ENCODE results near the gene CX3CR1.

CX3CR1 gene

DNA sequence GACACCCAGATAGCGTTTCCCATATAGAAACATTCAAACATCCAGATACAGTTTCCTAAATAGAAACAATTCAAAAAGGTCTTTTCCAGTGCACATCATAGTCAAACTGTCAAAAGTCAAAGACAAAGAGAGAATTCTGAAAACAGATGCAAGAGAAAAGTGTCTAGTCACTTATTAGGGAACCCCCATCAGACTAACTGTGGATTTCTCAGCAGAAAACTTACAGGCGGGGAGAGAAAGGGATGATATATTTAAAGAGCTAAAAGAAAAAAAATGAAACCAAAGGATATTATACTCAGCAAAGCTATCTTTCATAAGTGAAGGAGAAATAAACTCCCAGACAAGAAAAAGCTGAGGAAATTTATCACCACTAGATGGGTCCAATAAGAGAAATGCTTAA, 22.3 kb upstream of the CX3CR1 start:
- Histone ChIP-seq H3K4me3 (replicated peaks; ENCODE audit: insufficient read depth, low read length) (no peak overlapping the region), H3K27ac (replicated peaks) (no peak overlapping the region), H3K27me3 (ENCODE audit: insufficient read depth, poor library complexity, severe bottlenecking) (no peaks in the 10 kb centered on the region)
- TF ChIP-seq, protein P1, sequence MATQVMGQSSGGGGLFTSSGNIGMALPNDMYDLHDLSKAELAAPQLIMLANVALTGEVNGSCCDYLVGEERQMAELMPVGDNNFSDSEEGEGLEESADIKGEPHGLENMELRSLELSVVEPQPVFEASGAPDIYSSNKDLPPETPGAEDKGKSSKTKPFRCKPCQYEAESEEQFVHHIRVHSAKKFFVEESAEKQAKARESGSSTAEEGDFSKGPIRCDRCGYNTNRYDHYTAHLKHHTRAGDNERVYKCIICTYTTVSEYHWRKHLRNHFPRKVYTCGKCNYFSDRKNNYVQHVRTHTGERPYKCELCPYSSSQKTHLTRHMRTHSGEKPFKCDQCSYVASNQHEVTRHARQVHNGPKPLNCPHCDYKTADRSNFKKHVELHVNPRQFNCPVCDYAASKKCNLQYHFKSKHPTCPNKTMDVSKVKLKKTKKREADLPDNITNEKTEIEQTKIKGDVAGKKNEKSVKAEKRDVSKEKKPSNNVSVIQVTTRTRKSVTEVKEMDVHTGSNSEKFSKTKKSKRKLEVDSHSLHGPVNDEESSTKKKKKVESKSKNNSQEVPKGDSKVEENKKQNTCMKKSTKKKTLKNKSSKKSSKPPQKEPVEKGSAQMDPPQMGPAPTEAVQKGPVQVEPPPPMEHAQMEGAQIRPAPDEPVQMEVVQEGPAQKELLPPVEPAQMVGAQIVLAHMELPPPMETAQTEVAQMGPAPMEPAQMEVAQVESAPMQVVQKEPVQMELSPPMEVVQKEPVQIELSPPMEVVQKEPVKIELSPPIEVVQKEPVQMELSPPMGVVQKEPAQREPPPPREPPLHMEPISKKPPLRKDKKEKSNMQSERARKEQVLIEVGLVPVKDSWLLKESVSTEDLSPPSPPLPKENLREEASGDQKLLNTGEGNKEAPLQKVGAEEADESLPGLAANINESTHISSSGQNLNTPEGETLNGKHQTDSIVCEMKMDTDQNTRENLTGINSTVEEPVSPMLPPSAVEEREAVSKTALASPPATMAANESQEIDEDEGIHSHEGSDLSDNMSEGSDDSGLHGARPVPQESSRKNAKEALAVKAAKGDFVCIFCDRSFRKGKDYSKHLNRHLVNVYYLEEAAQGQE (IDR thresholded peaks at IDR 0.05; ENCODE audit: insufficient replicate concordance, low read depth): no peak
- TF ChIP-seq SPI1 (IDR thresholded peaks at IDR 0.05; ENCODE audit: borderline replicate concordance, low read depth) (no peak), POLR2AphosphoS5 (IDR thresholded peaks at IDR 0.05; ENCODE audit: low read depth) (no peak), GABPA (IDR thresholded peaks at IDR 0.05; ENCODE audit: low read depth) (no peak)
- TF ChIP-seq, protein P2, sequence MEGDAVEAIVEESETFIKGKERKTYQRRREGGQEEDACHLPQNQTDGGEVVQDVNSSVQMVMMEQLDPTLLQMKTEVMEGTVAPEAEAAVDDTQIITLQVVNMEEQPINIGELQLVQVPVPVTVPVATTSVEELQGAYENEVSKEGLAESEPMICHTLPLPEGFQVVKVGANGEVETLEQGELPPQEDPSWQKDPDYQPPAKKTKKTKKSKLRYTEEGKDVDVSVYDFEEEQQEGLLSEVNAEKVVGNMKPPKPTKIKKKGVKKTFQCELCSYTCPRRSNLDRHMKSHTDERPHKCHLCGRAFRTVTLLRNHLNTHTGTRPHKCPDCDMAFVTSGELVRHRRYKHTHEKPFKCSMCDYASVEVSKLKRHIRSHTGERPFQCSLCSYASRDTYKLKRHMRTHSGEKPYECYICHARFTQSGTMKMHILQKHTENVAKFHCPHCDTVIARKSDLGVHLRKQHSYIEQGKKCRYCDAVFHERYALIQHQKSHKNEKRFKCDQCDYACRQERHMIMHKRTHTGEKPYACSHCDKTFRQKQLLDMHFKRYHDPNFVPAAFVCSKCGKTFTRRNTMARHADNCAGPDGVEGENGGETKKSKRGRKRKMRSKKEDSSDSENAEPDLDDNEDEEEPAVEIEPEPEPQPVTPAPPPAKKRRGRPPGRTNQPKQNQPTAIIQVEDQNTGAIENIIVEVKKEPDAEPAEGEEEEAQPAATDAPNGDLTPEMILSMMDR (IDR thresholded peaks at IDR 0.05; ENCODE audit: insufficient read depth, low read length): no peak
- DNase-seq (ENCODE audit: low read depth in 1 of 2, low spot score in 1 of 2): no peak

GRCh38 chr3:39299279-39299678, 19.4 kb upstream of the CX3CR1 start:
- H3K27ac ChIP-seq (replicated peaks): no peak overlapping the region
- no peak overlapping the region for H3K4me3 ChIP-seq (replicated peaks; ENCODE audit: insufficient read depth, low read length)
- no peaks in the 10 kb centered on the region for H3K27me3 ChIP-seq (ENCODE audit: insufficient read depth, poor library complexity, severe bottlenecking)
- no peak for DNase-seq (ENCODE audit: low read depth in 1 of 2, low spot score in 1 of 2)
- TF ChIP-seq, protein P2 (IDR thresholded peaks at IDR 0.05; ENCODE audit: insufficient read depth, low read length): no peak
- TF ChIP-seq SPI1 (IDR thresholded peaks at IDR 0.05; ENCODE audit: borderline replicate concordance, low read depth): no peak
- no peak for TF ChIP-seq POLR2AphosphoS5 (IDR thresholded peaks at IDR 0.05; ENCODE audit: low read depth)
- TF ChIP-seq GABPA (IDR thresholded peaks at IDR 0.05; ENCODE audit: low read depth): no peak
- TF ChIP-seq, protein P1 (IDR thresholded peaks at IDR 0.05; ENCODE audit: insufficient replicate concordance, low read depth): no peak

GRCh38 chr3:39296197-39297077, 16.6 kb upstream of the CX3CR1 start:
- H3K27ac ChIP-seq (replicated peaks): no peak overlapping the region
- no peaks in the 10 kb centered on the region for H3K27me3 ChIP-seq (ENCODE audit: insufficient read depth, poor library complexity, severe bottlenecking)
- DNase-seq (ENCODE audit: low read depth in 1 of 2, low spot score in 1 of 2): no peak
- H3K4me3 ChIP-seq (replicated peaks; ENCODE audit: insufficient read depth, low read length): no peak overlapping the region
- TF ChIP-seq, protein P2 (IDR thresholded peaks at IDR 0.05; ENCODE audit: insufficient read depth, low read length): no peak
- TF ChIP-seq SPI1 (IDR thresholded peaks at IDR 0.05; ENCODE audit: borderline replicate concordance, low read depth) (no peak), POLR2AphosphoS5 (IDR thresholded peaks at IDR 0.05; ENCODE audit: low read depth) (no peak), GABPA (IDR thresholded peaks at IDR 0.05; ENCODE audit: low read depth) (no peak)
- TF ChIP-seq, protein P1 (IDR thresholded peaks at IDR 0.05; ENCODE audit: insufficient replicate concordance, low read depth): no peak
